ENCODE results near the gene LDHD. TPM values are rescaled to one million over a fixed set of nuclear protein-coding genes. Genes with fewer than 3 reads are reported as not detected.

Gene LDHD
- total and polyA plus RNA-seq, 2 of the 13 experiments (the other 11 are each of a cell fraction or from before 2014, with no cell fraction given), result 9.1 to 9.8 TPM

DNA sequence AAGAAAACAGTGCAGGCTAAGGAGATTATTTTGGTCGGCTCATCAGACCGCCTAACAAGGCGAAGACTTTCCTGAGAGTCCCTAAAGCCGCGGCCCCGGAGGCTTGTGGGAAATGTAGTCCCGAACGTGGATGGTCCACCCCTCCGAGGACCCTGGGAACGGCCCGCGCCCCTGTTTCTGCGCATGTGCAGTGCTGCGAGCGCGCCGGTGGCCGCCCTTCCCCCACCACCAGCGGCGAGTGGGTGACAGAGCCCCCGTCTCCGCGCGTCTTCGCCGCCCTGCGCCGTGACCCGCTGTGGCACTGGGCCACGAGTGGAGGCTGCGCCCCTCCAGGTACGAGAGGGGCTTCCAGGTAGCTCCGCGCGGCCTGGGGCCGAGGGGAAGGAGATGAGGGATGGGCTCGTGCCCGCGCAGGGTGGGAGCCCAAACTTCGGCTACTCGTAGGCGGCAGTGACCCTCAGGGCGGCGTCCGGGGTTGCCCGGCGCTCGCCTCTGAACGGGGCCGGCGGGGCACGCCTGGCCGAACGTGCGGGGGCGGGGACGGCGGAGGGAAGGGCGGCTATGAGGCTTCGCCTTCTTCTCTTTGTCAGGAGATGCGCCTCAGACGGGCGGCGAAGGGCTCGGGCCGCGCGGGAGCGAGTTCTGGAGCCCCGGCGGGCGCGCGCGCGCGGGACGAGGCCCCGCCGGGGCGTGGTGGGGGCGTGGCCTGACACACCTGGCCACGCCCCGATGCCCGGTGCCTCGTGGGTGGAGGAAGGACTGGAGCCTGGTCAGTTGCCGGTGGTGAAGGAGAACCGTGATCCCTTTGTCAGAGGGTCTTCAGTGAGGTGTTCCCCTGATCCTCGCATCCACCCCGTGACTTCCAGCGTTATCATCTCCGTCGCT is 32.0 kb upstream of the LDHD start, which contains the start of gene ZFP1 (continued):
- TF ChIP-seq SIX1 (CRISPR knock-in tag; IDR thresholded peaks at IDR 0.05; ENCODE audit: borderline replicate concordance) (no peak), DR1 (CRISPR knock-in tag; IDR thresholded peaks at IDR 0.05) (peak; percentile 62; the same call in 1 of the 2 replicates), DNMT1 (CRISPR knock-in tag; IDR thresholded peaks at IDR 0.05) (peak; percentile 94), ZNF333 (CRISPR knock-in tag; IDR thresholded peaks at IDR 0.05; ENCODE audit: borderline replicate concordance) (peak; percentile 88; the same call in 1 of the 2 replicates), DNMT3B (CRISPR knock-in tag; conservative IDR thresholded peaks at IDR 0.05) (no peak), SNAPC2 (CRISPR knock-in tag; IDR thresholded peaks at IDR 0.05) (peak; percentile 77), RFXAP (CRISPR knock-in tag; IDR thresholded peaks at IDR 0.05; ENCODE audit: borderline replicate concordance) (peak; percentile 66), ZFP62 (CRISPR knock-in tag; IDR thresholded peaks at IDR 0.05) (0 out of 2 replicates have a peak, but pooled peaks have one; percentile 60), POLR2G (IDR thresholded peaks at IDR 0.05; ENCODE audit: low read depth, low read length) (peak; percentile 91), AGO2 (optimal IDR thresholded peaks at IDR 0.05; ENCODE audit: low read depth, low read length) (peak; percentile 99), IKZF4 (CRISPR knock-in tag; IDR thresholded peaks at IDR 0.05; ENCODE audit: borderline replicate concordance, low read depth, not compliant biosample characterization) (peak; percentile 98), ZNF629 (CRISPR knock-in tag; conservative IDR thresholded peaks at IDR 0.05) (peak; percentile 52), IRF2 (CRISPR knock-in tag; IDR thresholded peaks at IDR 0.05) (peak; percentile 83), ZNF431 (CRISPR knock-in tag; IDR thresholded peaks at IDR 0.05; ENCODE audit: borderline replicate concordance, low read depth) (peak; percentile 64), ZBTB34 (CRISPR knock-in tag; IDR thresholded peaks at IDR 0.05) (0 out of 2 replicates have a peak, but pooled peaks have one; percentile 43), ZNF614 (CRISPR knock-in tag; IDR thresholded peaks at IDR 0.05; ENCODE audit: borderline replicate concordance) (peak; percentile 76; the same call in 1 of the 2 replicates)
- TF ChIP-seq, protein P1, sequence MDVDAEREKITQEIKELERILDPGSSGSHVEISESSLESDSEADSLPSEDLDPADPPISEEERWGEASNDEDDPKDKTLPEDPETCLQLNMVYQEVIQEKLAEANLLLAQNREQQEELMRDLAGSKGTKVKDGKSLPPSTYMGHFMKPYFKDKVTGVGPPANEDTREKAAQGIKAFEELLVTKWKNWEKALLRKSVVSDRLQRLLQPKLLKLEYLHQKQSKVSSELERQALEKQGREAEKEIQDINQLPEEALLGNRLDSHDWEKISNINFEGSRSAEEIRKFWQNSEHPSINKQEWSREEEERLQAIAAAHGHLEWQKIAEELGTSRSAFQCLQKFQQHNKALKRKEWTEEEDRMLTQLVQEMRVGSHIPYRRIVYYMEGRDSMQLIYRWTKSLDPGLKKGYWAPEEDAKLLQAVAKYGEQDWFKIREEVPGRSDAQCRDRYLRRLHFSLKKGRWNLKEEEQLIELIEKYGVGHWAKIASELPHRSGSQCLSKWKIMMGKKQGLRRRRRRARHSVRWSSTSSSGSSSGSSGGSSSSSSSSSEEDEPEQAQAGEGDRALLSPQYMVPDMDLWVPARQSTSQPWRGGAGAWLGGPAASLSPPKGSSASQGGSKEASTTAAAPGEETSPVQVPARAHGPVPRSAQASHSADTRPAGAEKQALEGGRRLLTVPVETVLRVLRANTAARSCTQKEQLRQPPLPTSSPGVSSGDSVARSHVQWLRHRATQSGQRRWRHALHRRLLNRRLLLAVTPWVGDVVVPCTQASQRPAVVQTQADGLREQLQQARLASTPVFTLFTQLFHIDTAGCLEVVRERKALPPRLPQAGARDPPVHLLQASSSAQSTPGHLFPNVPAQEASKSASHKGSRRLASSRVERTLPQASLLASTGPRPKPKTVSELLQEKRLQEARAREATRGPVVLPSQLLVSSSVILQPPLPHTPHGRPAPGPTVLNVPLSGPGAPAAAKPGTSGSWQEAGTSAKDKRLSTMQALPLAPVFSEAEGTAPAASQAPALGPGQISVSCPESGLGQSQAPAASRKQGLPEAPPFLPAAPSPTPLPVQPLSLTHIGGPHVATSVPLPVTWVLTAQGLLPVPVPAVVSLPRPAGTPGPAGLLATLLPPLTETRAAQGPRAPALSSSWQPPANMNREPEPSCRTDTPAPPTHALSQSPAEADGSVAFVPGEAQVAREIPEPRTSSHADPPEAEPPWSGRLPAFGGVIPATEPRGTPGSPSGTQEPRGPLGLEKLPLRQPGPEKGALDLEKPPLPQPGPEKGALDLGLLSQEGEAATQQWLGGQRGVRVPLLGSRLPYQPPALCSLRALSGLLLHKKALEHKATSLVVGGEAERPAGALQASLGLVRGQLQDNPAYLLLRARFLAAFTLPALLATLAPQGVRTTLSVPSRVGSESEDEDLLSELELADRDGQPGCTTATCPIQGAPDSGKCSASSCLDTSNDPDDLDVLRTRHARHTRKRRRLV (CRISPR knock-in tag; IDR thresholded peaks at IDR 0.05), result no peak
- TF ChIP-seq, protein P2, sequence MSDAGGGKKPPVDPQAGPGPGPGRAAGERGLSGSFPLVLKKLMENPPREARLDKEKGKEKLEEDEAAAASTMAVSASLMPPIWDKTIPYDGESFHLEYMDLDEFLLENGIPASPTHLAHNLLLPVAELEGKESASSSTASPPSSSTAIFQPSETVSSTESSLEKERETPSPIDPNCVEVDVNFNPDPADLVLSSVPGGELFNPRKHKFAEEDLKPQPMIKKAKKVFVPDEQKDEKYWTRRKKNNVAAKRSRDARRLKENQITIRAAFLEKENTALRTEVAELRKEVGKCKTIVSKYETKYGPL (CRISPR knock-in tag; IDR thresholded peaks at IDR 0.05), result peak; percentile 83; the same call in 1 of the 2 replicates
- TF ChIP-seq, protein P3, sequence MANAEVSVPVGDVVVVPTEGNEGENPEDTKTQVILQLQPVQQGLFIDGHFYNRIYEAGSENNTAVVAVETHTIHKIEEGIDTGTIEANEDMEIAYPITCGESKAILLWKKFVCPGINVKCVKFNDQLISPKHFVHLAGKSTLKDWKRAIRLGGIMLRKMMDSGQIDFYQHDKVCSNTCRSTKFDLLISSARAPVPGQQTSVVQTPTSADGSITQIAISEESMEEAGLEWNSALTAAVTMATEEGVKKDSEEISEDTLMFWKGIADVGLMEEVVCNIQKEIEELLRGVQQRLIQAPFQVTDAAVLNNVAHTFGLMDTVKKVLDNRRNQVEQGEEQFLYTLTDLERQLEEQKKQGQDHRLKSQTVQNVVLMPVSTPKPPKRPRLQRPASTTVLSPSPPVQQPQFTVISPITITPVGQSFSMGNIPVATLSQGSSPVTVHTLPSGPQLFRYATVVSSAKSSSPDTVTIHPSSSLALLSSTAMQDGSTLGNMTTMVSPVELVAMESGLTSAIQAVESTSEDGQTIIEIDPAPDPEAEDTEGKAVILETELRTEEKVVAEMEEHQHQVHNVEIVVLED (CRISPR knock-in tag; IDR thresholded peaks at IDR 0.05; ENCODE audit: borderline replicate concordance), result peak; percentile 84
